Chondrocyte (in vitro differentiated cells): Measurements from ENCODE around the gene RGCC. TPM values are rescaled to one million over a fixed set of nuclear protein-coding genes. Genes with fewer than 3 reads are reported as not detected.

Experiments
- DNase-seq: peaks from one replicate; pipeline ENCODE4 v3.0.0; 2021; ENCODE audit warnings: mixed read lengths, low spot score
- H3K27ac Mint-ChIP-seq: one replicate; pipeline ENCODE4 v1.8.0; 2021; ENCODE audit warnings: mild to moderate bottlenecking, moderate library complexity, mixed read lengths; ENCODE audit not compliant: unreplicated experiment
- H3K27me3 Mint-ChIP-seq: 2 replicates; pipeline ENCODE4 v1.8.0; 2021; ENCODE audit warnings: low read depth, mixed read lengths
- H3K36me3 Mint-ChIP-seq: 2 replicates; pipeline ENCODE4 v1.8.0; 2021; ENCODE audit warnings: low read depth, mixed read lengths
- H3K4me1 Mint-ChIP-seq: 2 replicates; pipeline ENCODE4 v1.8.0; 2021; ENCODE audit warnings: low read depth, mild to moderate bottlenecking, mixed read lengths
- H3K4me3 Mint-ChIP-seq: one replicate; pipeline ENCODE4 v1.8.0; 2021; ENCODE audit warnings: mild to moderate bottlenecking, moderate library complexity, mixed read lengths; ENCODE audit not compliant: unreplicated experiment
- H3K9me3 Mint-ChIP-seq: 2 replicates; pipeline ENCODE4 v1.8.0; 2021; ENCODE audit warnings: low read depth, mixed read lengths
- total RNA-seq: library from RNA; stranded (reverse); gene quantifications from 3 replicates; pipeline ENCODE4 v1.2.1, GENCODE V29; 2021
- TF ChIP-seq, protein P1 (sequence below): fragments of 200-600 bp; sonication (generic); IDR thresholded peaks from 2 replicates; pipeline ENCODE4 v1.5.0; 2021; ENCODE audit warnings: antibody characterized with exemption, mild to moderate bottlenecking, moderate library complexity

The RGCC gene
- total RNA-seq, 1 donor from 2014 or later = not detected

DNA sequence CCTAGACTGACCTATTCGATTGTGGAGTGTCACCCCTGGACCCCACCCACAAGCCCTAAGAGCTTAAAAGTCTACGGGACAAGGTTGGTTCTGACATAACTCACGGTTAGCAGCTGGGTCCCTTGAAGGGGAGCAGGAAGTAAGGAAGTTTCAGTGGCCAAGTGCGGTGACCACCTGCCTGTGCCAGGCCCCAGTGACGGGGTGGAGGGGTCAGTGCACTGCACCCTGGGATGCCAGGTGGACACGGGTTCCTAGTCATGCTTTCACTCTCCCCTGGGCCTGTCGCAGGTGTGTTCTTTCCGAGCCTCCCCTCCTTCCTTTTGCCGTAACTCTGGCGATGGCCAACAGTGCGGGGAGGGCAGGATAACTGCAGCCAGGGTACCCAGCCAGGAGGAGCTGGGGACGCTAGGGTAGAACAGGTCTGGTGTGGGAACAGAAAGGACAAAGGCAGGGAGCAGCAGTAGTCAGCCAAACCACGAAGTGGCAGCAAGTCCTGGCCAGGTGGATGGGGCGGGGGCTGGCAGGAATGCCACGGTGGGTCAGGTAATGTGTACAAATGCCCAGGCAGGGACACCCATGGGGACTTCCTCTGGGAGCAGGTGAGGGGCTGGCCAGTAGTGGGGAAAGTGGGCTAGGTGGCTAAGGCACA, 58.3 kb downstream of the RGCC start:
- DNase-seq = no peak
- Mint-ChIP-seq H3K4me3 (no peak overlapping the region), H3K9me3 (peaks cover 2% of the 10 kb centered on the region), H3K4me1 (no peaks in the 10 kb centered on the region), H3K27ac (no peak overlapping the region), H3K36me3 (no peaks in the 10 kb centered on the region), H3K27me3 (peaks cover 3% of the 10 kb centered on the region)
- TF ChIP-seq, protein P1, sequence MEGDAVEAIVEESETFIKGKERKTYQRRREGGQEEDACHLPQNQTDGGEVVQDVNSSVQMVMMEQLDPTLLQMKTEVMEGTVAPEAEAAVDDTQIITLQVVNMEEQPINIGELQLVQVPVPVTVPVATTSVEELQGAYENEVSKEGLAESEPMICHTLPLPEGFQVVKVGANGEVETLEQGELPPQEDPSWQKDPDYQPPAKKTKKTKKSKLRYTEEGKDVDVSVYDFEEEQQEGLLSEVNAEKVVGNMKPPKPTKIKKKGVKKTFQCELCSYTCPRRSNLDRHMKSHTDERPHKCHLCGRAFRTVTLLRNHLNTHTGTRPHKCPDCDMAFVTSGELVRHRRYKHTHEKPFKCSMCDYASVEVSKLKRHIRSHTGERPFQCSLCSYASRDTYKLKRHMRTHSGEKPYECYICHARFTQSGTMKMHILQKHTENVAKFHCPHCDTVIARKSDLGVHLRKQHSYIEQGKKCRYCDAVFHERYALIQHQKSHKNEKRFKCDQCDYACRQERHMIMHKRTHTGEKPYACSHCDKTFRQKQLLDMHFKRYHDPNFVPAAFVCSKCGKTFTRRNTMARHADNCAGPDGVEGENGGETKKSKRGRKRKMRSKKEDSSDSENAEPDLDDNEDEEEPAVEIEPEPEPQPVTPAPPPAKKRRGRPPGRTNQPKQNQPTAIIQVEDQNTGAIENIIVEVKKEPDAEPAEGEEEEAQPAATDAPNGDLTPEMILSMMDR = no peak

DNA sequence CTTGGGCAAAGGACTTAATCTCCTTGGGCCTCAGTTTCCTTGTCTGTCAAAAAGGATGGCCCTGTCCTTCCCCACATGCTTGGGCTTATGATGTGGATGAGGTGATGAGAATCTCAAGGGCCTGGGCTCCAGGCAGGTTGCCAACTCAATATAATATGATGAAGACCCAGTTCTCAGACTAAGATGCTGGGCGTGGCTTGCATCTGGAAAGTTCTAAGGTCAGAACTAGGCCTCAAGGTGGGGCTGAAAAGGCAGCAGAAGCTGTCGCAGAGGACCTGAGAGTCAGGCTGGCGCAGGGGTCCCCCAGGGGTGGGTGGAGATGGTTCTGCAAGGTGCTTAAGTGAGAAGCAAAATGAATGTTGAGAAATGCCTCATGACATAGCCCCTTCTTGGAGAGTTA, 58.8 kb downstream of the RGCC start:
- Mint-ChIP-seq H3K4me3 (no peak overlapping the region), H3K27me3 (peaks cover 3% of the 10 kb centered on the region), H3K9me3 (no peaks in the 10 kb centered on the region), H3K36me3 (no peaks in the 10 kb centered on the region), H3K4me1 (no peaks in the 10 kb centered on the region), H3K27ac (no peak overlapping the region)
- TF ChIP-seq, protein P1 = no peak
- no peak for DNase-seq

DNA sequence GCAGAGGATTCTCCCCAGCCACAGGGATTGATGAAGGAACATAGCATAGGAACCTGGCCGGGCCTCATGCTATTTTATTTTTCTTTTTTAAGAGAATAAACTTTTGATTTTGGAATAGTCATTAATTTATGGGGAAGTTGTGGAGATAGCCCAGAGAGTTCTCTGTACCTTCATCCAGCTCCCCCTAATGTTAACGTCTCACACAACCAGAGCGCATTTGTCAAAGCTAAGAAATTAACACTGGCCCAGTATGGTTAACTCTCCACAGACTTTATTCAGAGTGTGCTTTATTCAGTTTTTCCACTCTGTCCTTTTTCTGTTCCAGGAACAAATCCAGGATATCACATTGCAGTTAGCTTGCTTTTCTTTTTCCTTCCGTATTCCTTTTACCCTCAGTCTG, 59.4 kb downstream of the RGCC start:
- Mint-ChIP-seq H3K9me3 (no peaks in the 10 kb centered on the region), H3K4me3 (no peak overlapping the region), H3K27me3 (no peaks in the 10 kb centered on the region), H3K36me3 (no peaks in the 10 kb centered on the region), H3K27ac (no peak overlapping the region), H3K4me1 (no peaks in the 10 kb centered on the region)
- TF ChIP-seq, protein P1 = no peak
- DNase-seq = no peak

- Mint-ChIP-seq H3K27me3 (peaks cover under 1% of the 10 kb centered on the region), H3K4me3 (no peak overlapping the region), H3K4me1 (no peaks in the 10 kb centered on the region), H3K36me3 (no peaks in the 10 kb centered on the region), H3K9me3 (no peaks in the 10 kb centered on the region), H3K27ac (peak overlapping the region; percentile 49)
- DNase-seq = no peak
- TF ChIP-seq, protein P1 = no peak
Measured at GRCh38 chr13:41520016-41520659, 62.8 kb downstream of the RGCC start.

Other genes starting within 250 kb of the RGCC start
- 8.2 to 11.0 TPM (median 8.3 TPM) in 3 replicates for gene MTRF1, start 194.0 kb upstream of the RGCC start, total RNA-seq
- 9.4 to 16.5 TPM (median 9.6 TPM) in 3 replicates for gene NAA16, start 146.3 kb upstream of the RGCC start, total RNA-seq